ENCODE results near the gene ZNF143.

The ZNF143 gene

GRCh38 chr11:9561279-9561982 is 100.6 kb downstream of the ZNF143 start:
- H3K9me3 ChIP-seq (ENCODE audit: insufficient read depth, low read depth, low read length) = no peaks in the 10 kb centered on the region
- H2AFZ ChIP-seq (ENCODE audit: low read length) = no peak overlapping the region
- no peaks in the 10 kb centered on the region for H3K36me3 ChIP-seq (ENCODE audit: insufficient read depth, low read length)
- H3K4me2 ChIP-seq (ENCODE audit: low read depth, low read length, poor library complexity, severe bottlenecking) = no peak overlapping the region
- no peaks in the 10 kb centered on the region for H3F3A ChIP-seq (ENCODE audit: low read depth)
- H3K4me1 ChIP-seq (ENCODE audit: insufficient read depth, low read length, poor library complexity, severe bottlenecking) = no peaks in the 10 kb centered on the region
- no peaks in the 10 kb centered on the region for H3K27me3 ChIP-seq (ENCODE audit: insufficient read depth, low read length, poor library complexity, severe bottlenecking)
- no peak for TF ChIP-seq CTCF (conservative IDR thresholded peaks at IDR 0.05; ENCODE audit: low read length)
- no peak overlapping the region for H3K4me3 ChIP-seq (ENCODE audit: low read length, poor library complexity, severe bottlenecking)
- no peaks in the 10 kb centered on the region for H3K9me2 ChIP-seq (replicated peaks; ENCODE audit: low read depth, low read length)
- H3K9ac ChIP-seq (ENCODE audit: low read depth, low read length, poor library complexity, severe bottlenecking) = no peak overlapping the region
- H3K79me2 ChIP-seq (ENCODE audit: insufficient read depth, low read length) = no peaks in the 10 kb centered on the region
- H4K20me1 ChIP-seq (ENCODE audit: insufficient read depth, low read length, poor library complexity, severe bottlenecking) = no peaks in the 10 kb centered on the region

GRCh38 chr11:9562716-9563115 is 101.9 kb downstream of the ZNF143 start:
- TF ChIP-seq EZH2phosphoT487 (IDR thresholded peaks at IDR 0.05; ENCODE audit: borderline replicate concordance) (no peak), CTCF (conservative IDR thresholded peaks at IDR 0.05; ENCODE audit: low read length) (no peak)
- Histone ChIP-seq H3K4me1 (ENCODE audit: insufficient read depth, low read length, poor library complexity, severe bottlenecking) (no peaks in the 10 kb centered on the region), H3K9ac (ENCODE audit: low read depth, low read length, poor library complexity, severe bottlenecking) (no peak overlapping the region), H3F3A (ENCODE audit: low read depth) (no peaks in the 10 kb centered on the region), H3K4me3 (ENCODE audit: low read length, poor library complexity, severe bottlenecking) (no peak overlapping the region), H3K9me3 (ENCODE audit: insufficient read depth, low read depth, low read length) (no peaks in the 10 kb centered on the region), H2AFZ (ENCODE audit: low read length) (no peak overlapping the region), H3K4me2 (ENCODE audit: low read depth, low read length, poor library complexity, severe bottlenecking) (no peak overlapping the region), H3K79me2 (ENCODE audit: insufficient read depth, low read length) (no peaks in the 10 kb centered on the region), H3K27me3 (ENCODE audit: insufficient read depth, low read length, poor library complexity, severe bottlenecking) (no peaks in the 10 kb centered on the region), H4K20me1 (ENCODE audit: insufficient read depth, low read length, poor library complexity, severe bottlenecking) (no peaks in the 10 kb centered on the region), H3K9me2 (replicated peaks; ENCODE audit: low read depth, low read length) (no peaks in the 10 kb centered on the region), H3K36me3 (ENCODE audit: insufficient read depth, low read length) (no peaks in the 10 kb centered on the region)

GRCh38 chr11:9563196-9563730 is 102.5 kb downstream of the ZNF143 start:
- H3K36me3 ChIP-seq (ENCODE audit: insufficient read depth, low read length) = no peaks in the 10 kb centered on the region
- H3K4me1 ChIP-seq (ENCODE audit: insufficient read depth, low read length, poor library complexity, severe bottlenecking) = no peaks in the 10 kb centered on the region
- H3K79me2 ChIP-seq (ENCODE audit: insufficient read depth, low read length) = no peaks in the 10 kb centered on the region
- no peak overlapping the region for H3K9ac ChIP-seq (ENCODE audit: low read depth, low read length, poor library complexity, severe bottlenecking)
- no peaks in the 10 kb centered on the region for H3K9me2 ChIP-seq (replicated peaks; ENCODE audit: low read depth, low read length)
- H3K27me3 ChIP-seq (ENCODE audit: insufficient read depth, low read length, poor library complexity, severe bottlenecking) = no peaks in the 10 kb centered on the region
- H2AFZ ChIP-seq (ENCODE audit: low read length) = no peak overlapping the region
- no peaks in the 10 kb centered on the region for H3K9me3 ChIP-seq (ENCODE audit: insufficient read depth, low read depth, low read length)
- H3K4me3 ChIP-seq (ENCODE audit: low read length, poor library complexity, severe bottlenecking) = no peak overlapping the region
- no peak overlapping the region for H3K4me2 ChIP-seq (ENCODE audit: low read depth, low read length, poor library complexity, severe bottlenecking)
- no peaks in the 10 kb centered on the region for H4K20me1 ChIP-seq (ENCODE audit: insufficient read depth, low read length, poor library complexity, severe bottlenecking)
- TF ChIP-seq CTCF (conservative IDR thresholded peaks at IDR 0.05; ENCODE audit: low read length) = no peak
- TF ChIP-seq EZH2phosphoT487 (IDR thresholded peaks at IDR 0.05; ENCODE audit: borderline replicate concordance) = no peak
- H3F3A ChIP-seq (ENCODE audit: low read depth) = no peaks in the 10 kb centered on the region
